ENCODE measurements around the gene HSF5.

GRCh38 chr17:58498177-58498828 lies 10.1 kb upstream of the HSF5 start:
- TF ChIP-seq, protein P1, sequence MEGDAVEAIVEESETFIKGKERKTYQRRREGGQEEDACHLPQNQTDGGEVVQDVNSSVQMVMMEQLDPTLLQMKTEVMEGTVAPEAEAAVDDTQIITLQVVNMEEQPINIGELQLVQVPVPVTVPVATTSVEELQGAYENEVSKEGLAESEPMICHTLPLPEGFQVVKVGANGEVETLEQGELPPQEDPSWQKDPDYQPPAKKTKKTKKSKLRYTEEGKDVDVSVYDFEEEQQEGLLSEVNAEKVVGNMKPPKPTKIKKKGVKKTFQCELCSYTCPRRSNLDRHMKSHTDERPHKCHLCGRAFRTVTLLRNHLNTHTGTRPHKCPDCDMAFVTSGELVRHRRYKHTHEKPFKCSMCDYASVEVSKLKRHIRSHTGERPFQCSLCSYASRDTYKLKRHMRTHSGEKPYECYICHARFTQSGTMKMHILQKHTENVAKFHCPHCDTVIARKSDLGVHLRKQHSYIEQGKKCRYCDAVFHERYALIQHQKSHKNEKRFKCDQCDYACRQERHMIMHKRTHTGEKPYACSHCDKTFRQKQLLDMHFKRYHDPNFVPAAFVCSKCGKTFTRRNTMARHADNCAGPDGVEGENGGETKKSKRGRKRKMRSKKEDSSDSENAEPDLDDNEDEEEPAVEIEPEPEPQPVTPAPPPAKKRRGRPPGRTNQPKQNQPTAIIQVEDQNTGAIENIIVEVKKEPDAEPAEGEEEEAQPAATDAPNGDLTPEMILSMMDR (IDR thresholded peaks at IDR 0.05): no peak
- TF ChIP-seq POLR2A (IDR thresholded peaks at IDR 0.05): no peak
